OCI-LY1 (cell line): ENCODE results near the gene CADM3.

ENCODE experiments used
- CTCF ChIP-seq: fragments of 200-600 bp; sonication (generic), shearing (Covaris generic); IDR thresholded peaks from 2 replicates; pipeline ENCODE4 v1.5.1; 2017; ENCODE audit warnings: mild to moderate bottlenecking, antibody characterized with exemption, low read length, moderate library complexity, mixed read lengths
- EZH2 ChIP-seq: fragments of 200-600 bp; sonication (generic), shearing (Covaris generic); IDR thresholded peaks from 2 replicates; pipeline ENCODE4 v1.8.0; 2017; ENCODE audit warnings: borderline replicate concordance, mixed run types, mild to moderate bottlenecking, antibody characterized with exemption, low read length, moderate library complexity, mixed read lengths

GRCh38 chr1:159229260-159229885 lies 58.0 kb downstream of the CADM3 start:
- TF ChIP-seq EZH2: no peak
- no peak for TF ChIP-seq CTCF
